ENCODE data around the gene DYNLT3.

The DYNLT3 gene

GRCh38 chrX:37840931-37841330 lies 6.4 kb downstream of the DYNLT3 start:
- DNase-seq, result no peak

- DNase-seq, result no peak
These were observed 12.4 kb downstream of the DYNLT3 start for GRCh38 chrX:37834937-37835336.

- no peak for DNase-seq
These were observed 17.0 kb downstream of the DYNLT3 start for GRCh38 chrX:37830371-37830770.

GRCh38 chrX:37829721-37830120 lies 17.6 kb downstream of the DYNLT3 start:
- no peak for DNase-seq

GRCh38 chrX:37825215-37825842 lies 22.0 kb downstream of the DYNLT3 start:
- DNase-seq, result peak in 1 of 2 experiments; percentile 12

GRCh38 chrX:37824491-37825214 lies 22.7 kb downstream of the DYNLT3 start:
- DNase-seq, result no peak

GRCh38 chrX:37820646-37821045 lies 26.7 kb downstream of the DYNLT3 start:
- no peak for DNase-seq

- DNase-seq, result no peak
These were observed 29.3 kb downstream of the DYNLT3 start for GRCh38 chrX:37818031-37818430.

GRCh38 chrX:37817579-37817978 lies 29.8 kb downstream of the DYNLT3 start:
- DNase-seq, result no peak

GRCh38 chrX:37817176-37817575 lies 30.2 kb downstream of the DYNLT3 start:
- no peak for DNase-seq

GRCh38 chrX:37816766-37817165 lies 30.6 kb downstream of the DYNLT3 start:
- DNase-seq, result no peak

- DNase-seq, result no peak
These were observed 32.0 kb downstream of the DYNLT3 start for GRCh38 chrX:37815366-37815765.

- DNase-seq, result no peak
These were observed 33.8 kb downstream of the DYNLT3 start for GRCh38 chrX:37813570-37813969.

- no peak for DNase-seq
These were observed 35.3 kb downstream of the DYNLT3 start for GRCh38 chrX:37812110-37812509.

- DNase-seq, result no peak
These were observed 37.4 kb downstream of the DYNLT3 start for GRCh38 chrX:37809970-37810369.

GRCh38 chrX:37803057-37803456 lies 44.3 kb downstream of the DYNLT3 start:
- no peak for DNase-seq

- DNase-seq, result no peak
These were observed 45.3 kb downstream of the DYNLT3 start for GRCh38 chrX:37802028-37802427.

GRCh38 chrX:37800717-37801116 lies 46.7 kb downstream of the DYNLT3 start:
- no peak for DNase-seq

- DNase-seq, result no peak
These were observed 47.4 kb downstream of the DYNLT3 start for GRCh38 chrX:37799936-37800335.

GRCh38 chrX:37796805-37797204 lies 50.6 kb downstream of the DYNLT3 start:
- no peak for DNase-seq

- no peak for DNase-seq
These were observed 51.1 kb downstream of the DYNLT3 start for GRCh38 chrX:37796310-37796709.
